Thoracic aorta (tissue), 2 donors: Measurements from ENCODE around the gene ANO9. TPM values are rescaled to one million over a fixed set of nuclear protein-coding genes. Genes with fewer than 3 reads are reported as not detected.

Source experiments
- ATAC-seq: fragments of 150-250 bp; one replicate; pipeline ENCODE4 v1.8.0; 2017; ENCODE audit warnings: low read depth; ENCODE audit not compliant: insufficient number of reproducible peaks, low FRiP score
- DNase-seq: peaks from one replicate; pipeline ENCODE4 v3.0.0-alpha.2; 2020; ENCODE audit warnings: low spot score
- H3K27ac ChIP-seq, 2 donors: fragments of 200-600 bp; sonication (generic); 1 replicate in 1 of 2; 2 replicates in 1 of 2; pipeline ENCODE4 v1.5.1; 2016; ENCODE audit warnings: mild to moderate bottlenecking in 2 of 2, moderate library complexity in 2 of 2
- H3K27me3 ChIP-seq: fragments of 200-600 bp; sonication (generic); replicated peaks from 2 replicates; pipeline ENCODE4 v1.6.0; 2016; ENCODE audit warnings: mild to moderate bottlenecking; ENCODE audit not compliant: insufficient read depth
- H3K36me3 ChIP-seq: fragments of 200-600 bp; sonication (generic); one replicate; pipeline ENCODE4 v1.5.1; 2016
- H3K4me1 ChIP-seq, 2 donors: fragments of 200-600 bp; sonication (generic); 1 replicate in 1 of 2; 2 replicates in 1 of 2; pipeline versions ENCODE4 v1.5.1 to v1.6.0; 2016; ENCODE audit warnings: low read depth in 2 of 2, mild to moderate bottlenecking in 1 of 2; ENCODE audit not compliant: control insufficient read depth in 1 of 2
- H3K4me3 ChIP-seq: fragments of 200-600 bp; sonication (generic); 2 replicates; pipeline ENCODE4 v1.5.1; 2016; ENCODE audit warnings: mild to moderate bottlenecking
- H3K9me3 ChIP-seq: fragments of 200-600 bp; sonication (generic); 2 replicates; pipeline ENCODE4 v1.5.1; 2016
- CTCF ChIP-seq: fragments of 200-600 bp; sonication (generic); IDR thresholded peaks from one replicate; pipeline ENCODE4 v1.5.1; 2019; ENCODE audit warnings: antibody characterized with exemption
- total RNA-seq, 2 donors: library from RNA; depleted of rRNA; stranded (reverse); fragments of >200 nt; gene quantifications; one replicate each; pipeline versions ENCODE4 v1.1.0 to v1.2.3, GENCODE V29; 2016

The ANO9 gene
- total RNA-seq, 2 donors from 2014 or later = 0.68 to 2.7 TPM

- Histone ChIP-seq H3K4me3 (no peak overlapping the region), H3K27me3 (no peaks in the 10 kb centered on the region), H3K27ac (peak overlapping the region; percentile 71 to 87), H3K4me1 (peaks cover 7 to 15% of the 10 kb centered on the region in 2 donors), H3K36me3 (no peaks in the 10 kb centered on the region), H3K9me3 (no peaks in the 10 kb centered on the region)
- DNase-seq (no peak), ATAC-seq (no peak)
- no peak for TF ChIP-seq CTCF
These were observed 26.2 kb upstream of the ANO9 start for GRCh38 chr11:468036-468435.

- no peak overlapping the region for H3K27ac ChIP-seq
- DNase-seq (no peak), ATAC-seq (no peak)
- TF ChIP-seq CTCF = no peak
- no peaks in the 10 kb centered on the region for H3K27me3 ChIP-seq
- H3K36me3 ChIP-seq = no peaks in the 10 kb centered on the region
- H3K9me3 ChIP-seq = no peaks in the 10 kb centered on the region
- peaks cover 7 to 15% of the 10 kb centered on the region in 2 donors for H3K4me1 ChIP-seq
- no peak overlapping the region for H3K4me3 ChIP-seq
These were observed 24.2 kb upstream of the ANO9 start for GRCh38 chr11:465896-466530.

- no peak for TF ChIP-seq CTCF
- ATAC-seq = no peak
- peaks cover 0 to 6% of the 10 kb centered on the region in 2 donors for H3K4me1 ChIP-seq
- DNase-seq = no peak
- H3K4me3 ChIP-seq = no peak overlapping the region
- peaks cover 15% of the 10 kb centered on the region for H3K36me3 ChIP-seq
- no peaks in the 10 kb centered on the region for H3K27me3 ChIP-seq
- no peaks in the 10 kb centered on the region for H3K9me3 ChIP-seq
- H3K27ac ChIP-seq = no peak overlapping the region
These were observed 22.5 kb upstream of the ANO9 start for GRCh38 chr11:464316-464715.

GRCh38 chr11:462107-462890, 20.5 kb upstream of the ANO9 start:
- DNase-seq = no peak
- H3K27me3 ChIP-seq = no peaks in the 10 kb centered on the region
- no peak overlapping the region for H3K4me3 ChIP-seq
- no peak overlapping the region for H3K27ac ChIP-seq
- peaks cover 16% of the 10 kb centered on the region for H3K36me3 ChIP-seq
- no peak for ATAC-seq
- no peak for TF ChIP-seq CTCF
- no peaks in the 10 kb centered on the region for H3K9me3 ChIP-seq
- H3K4me1 ChIP-seq = no peaks in the 10 kb centered on the region

GRCh38 chr11:461626-462025, 19.8 kb upstream of the ANO9 start:
- no peak overlapping the region for H3K27ac ChIP-seq
- ATAC-seq (no peak), DNase-seq (no peak)
- no peak for TF ChIP-seq CTCF
- peaks cover 16% of the 10 kb centered on the region for H3K36me3 ChIP-seq
- no peaks in the 10 kb centered on the region for H3K27me3 ChIP-seq
- H3K9me3 ChIP-seq = no peaks in the 10 kb centered on the region
- H3K4me3 ChIP-seq = no peak overlapping the region
- no peaks in the 10 kb centered on the region for H3K4me1 ChIP-seq
